ENCODE results near the gene ZC4H2.
"Not testable (repeated sequence)": the region's sequence is repeated elsewhere in the genome, so short reads cannot be mapped to it uniquely, and the experiment has no call there.

Gene ZC4H2, protein sequence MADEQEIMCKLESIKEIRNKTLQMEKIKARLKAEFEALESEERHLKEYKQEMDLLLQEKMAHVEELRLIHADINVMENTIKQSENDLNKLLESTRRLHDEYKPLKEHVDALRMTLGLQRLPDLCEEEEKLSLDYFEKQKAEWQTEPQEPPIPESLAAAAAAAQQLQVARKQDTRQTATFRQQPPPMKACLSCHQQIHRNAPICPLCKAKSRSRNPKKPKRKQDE

DNA sequence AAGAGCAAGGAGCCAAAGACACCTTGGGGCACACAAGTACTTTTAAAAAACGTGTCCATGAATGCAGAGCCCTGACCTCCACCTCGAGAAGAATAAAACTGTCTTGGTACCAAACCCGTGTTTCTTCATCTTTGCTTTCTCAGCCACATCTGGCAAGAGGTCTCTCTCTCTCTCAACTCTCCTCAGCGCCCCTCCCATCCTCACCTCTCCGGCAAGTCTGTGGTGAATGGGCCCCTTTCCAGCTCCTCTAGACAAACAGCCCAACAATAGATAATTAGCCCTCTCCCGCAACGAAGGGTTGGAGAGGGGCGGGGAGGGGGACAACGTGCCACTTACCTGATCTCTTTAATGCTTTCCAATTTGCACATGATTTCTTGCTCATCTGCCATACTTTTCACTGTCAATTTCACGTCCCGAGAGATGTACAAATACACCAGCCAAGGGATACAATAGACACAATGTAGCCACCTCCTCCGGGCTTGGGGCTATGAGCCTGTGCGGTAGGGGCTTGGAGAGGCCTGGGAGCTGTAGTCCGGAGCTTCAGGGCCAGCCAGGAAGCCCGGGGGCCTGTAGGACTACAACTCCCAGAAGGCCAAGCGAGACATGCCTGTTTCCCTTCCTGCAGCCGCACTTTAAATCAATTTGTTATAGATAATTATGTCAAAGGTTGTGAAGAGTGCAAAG, at the start of gene ZC4H2:
Gene ZC4H2, minus strand, starts transcription at position 462 of the 684 bp plus-strand sequence. Its CDS starts 73 bp downstream, at position 389.
- peak within 1 kb of the TSS; percentile 32 to 37 for H3K9ac ChIP-seq (ENCODE audit: low read depth in 1 of 2, low read length in 2 of 2)
- no peaks in the 10 kb centered on the region for H3K9me3 ChIP-seq (ENCODE audit: control insufficient read depth in 1 of 2, low read length in 2 of 2)
- H3K27me3 ChIP-seq (ENCODE audit: control insufficient read depth in 1 of 2, insufficient read depth in 2 of 2, low read length in 2 of 2) = no peaks in the 10 kb centered on the region
- H3K4me3 ChIP-seq (ENCODE audit: low read depth in 1 of 2, low read length in 2 of 2) = peak within 1 kb of the TSS; percentile 81 to 84
- H3K36me3 ChIP-seq (ENCODE audit: control insufficient read depth in 1 of 2, insufficient read depth in 2 of 2, low read length in 2 of 2) = no peaks in the 10 kb centered on the region
- H3K27ac ChIP-seq (ENCODE audit: low read depth, low read length) = no peak within 1 kb of the TSS
- H3K4me1 ChIP-seq (ENCODE audit: control insufficient read depth in 1 of 2, insufficient read depth in 2 of 2, low read length in 2 of 2) = no peaks in the 10 kb centered on the region

GRCh38 chrX:65017451-65017850, 41.2 kb upstream of the ZC4H2 start:
- Histone ChIP-seq H3K9me3 (ENCODE audit: control insufficient read depth in 1 of 2, low read length in 2 of 2) (no peaks in the 10 kb centered on the region), H3K4me1 (ENCODE audit: control insufficient read depth in 1 of 2, insufficient read depth in 2 of 2, low read length in 2 of 2) (no peaks in the 10 kb centered on the region), H3K27ac (ENCODE audit: low read depth, low read length) (no peak overlapping the region), H3K27me3 (ENCODE audit: control insufficient read depth in 1 of 2, insufficient read depth in 2 of 2, low read length in 2 of 2) (no peaks in the 10 kb centered on the region), H3K4me3 (ENCODE audit: low read depth in 1 of 2, low read length in 2 of 2) (no peak overlapping the region), H3K36me3 (ENCODE audit: control insufficient read depth in 1 of 2, insufficient read depth in 2 of 2, low read length in 2 of 2) (no peaks in the 10 kb centered on the region), H3K9ac (ENCODE audit: low read depth in 1 of 2, low read length in 2 of 2) (no peak overlapping the region)

GRCh38 chrX:65014230-65014629, 38.0 kb upstream of the ZC4H2 start:
- no peak overlapping the region for H3K27ac ChIP-seq (ENCODE audit: low read depth, low read length)
- H3K9me3 ChIP-seq (ENCODE audit: control insufficient read depth in 1 of 2, low read length in 2 of 2) = no peaks in the 10 kb centered on the region
- no peak overlapping the region for H3K4me3 ChIP-seq (ENCODE audit: low read depth in 1 of 2, low read length in 2 of 2)
- H3K4me1 ChIP-seq (ENCODE audit: control insufficient read depth in 1 of 2, insufficient read depth in 2 of 2, low read length in 2 of 2) = no peaks in the 10 kb centered on the region
- no peak overlapping the region for H3K9ac ChIP-seq (ENCODE audit: low read depth in 1 of 2, low read length in 2 of 2)
- H3K36me3 ChIP-seq (ENCODE audit: control insufficient read depth in 1 of 2, insufficient read depth in 2 of 2, low read length in 2 of 2) = no peaks in the 10 kb centered on the region
- no peaks in the 10 kb centered on the region for H3K27me3 ChIP-seq (ENCODE audit: control insufficient read depth in 1 of 2, insufficient read depth in 2 of 2, low read length in 2 of 2)

- H3K36me3 ChIP-seq (ENCODE audit: control insufficient read depth in 1 of 2, insufficient read depth in 2 of 2, low read length in 2 of 2) = no peaks in the 10 kb centered on the region
- H3K4me3 ChIP-seq (ENCODE audit: low read depth in 1 of 2, low read length in 2 of 2) = no peak overlapping the region
- no peaks in the 10 kb centered on the region for H3K9me3 ChIP-seq (ENCODE audit: control insufficient read depth in 1 of 2, low read length in 2 of 2)
- no peak overlapping the region for H3K27ac ChIP-seq (ENCODE audit: low read depth, low read length)
- no peaks in the 10 kb centered on the region for H3K27me3 ChIP-seq (ENCODE audit: control insufficient read depth in 1 of 2, insufficient read depth in 2 of 2, low read length in 2 of 2)
- H3K4me1 ChIP-seq (ENCODE audit: control insufficient read depth in 1 of 2, insufficient read depth in 2 of 2, low read length in 2 of 2) = no peaks in the 10 kb centered on the region
- no peak overlapping the region for H3K9ac ChIP-seq (ENCODE audit: low read depth in 1 of 2, low read length in 2 of 2)
Measured at GRCh38 chrX:65009459-65009858, 33.2 kb upstream of the ZC4H2 start.

GRCh38 chrX:65002208-65002607, 26.0 kb upstream of the ZC4H2 start:
- not testable (repeated sequence) for H3K9me3 ChIP-seq (ENCODE audit: control insufficient read depth in 1 of 2, low read length in 2 of 2); H3K4me1 ChIP-seq (ENCODE audit: control insufficient read depth in 1 of 2, insufficient read depth in 2 of 2, low read length in 2 of 2); H3K36me3 ChIP-seq (ENCODE audit: control insufficient read depth in 1 of 2, insufficient read depth in 2 of 2, low read length in 2 of 2); H3K4me3 ChIP-seq (ENCODE audit: low read depth in 1 of 2, low read length in 2 of 2); H3K27me3 ChIP-seq (ENCODE audit: control insufficient read depth in 1 of 2, insufficient read depth in 2 of 2, low read length in 2 of 2); H3K9ac ChIP-seq (ENCODE audit: low read depth in 1 of 2, low read length in 2 of 2); H3K27ac ChIP-seq (ENCODE audit: low read depth, low read length)

DNA sequence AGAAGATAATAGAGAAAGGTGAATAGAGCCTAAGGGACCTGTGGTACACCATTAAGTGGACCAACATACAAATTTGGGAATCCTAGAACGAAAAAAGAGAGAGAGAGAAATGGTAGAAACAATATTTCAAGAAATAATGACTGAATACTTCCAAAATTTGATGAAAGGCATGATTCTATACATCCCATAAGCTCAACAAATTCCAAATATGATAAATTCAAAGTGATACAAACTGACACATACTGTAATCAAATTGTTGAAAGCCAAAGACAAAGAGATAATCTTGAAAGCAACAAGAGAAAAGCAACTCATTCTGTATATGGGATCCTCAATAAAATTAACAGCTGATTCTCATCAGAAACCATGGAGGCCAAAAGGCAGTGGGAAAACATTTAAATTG, 20.6 kb upstream of the ZC4H2 start:
- Histone ChIP-seq H3K4me1 (ENCODE audit: control insufficient read depth in 1 of 2, insufficient read depth in 2 of 2, low read length in 2 of 2) (no peaks in the 10 kb centered on the region), H3K27me3 (ENCODE audit: control insufficient read depth in 1 of 2, insufficient read depth in 2 of 2, low read length in 2 of 2) (no peaks in the 10 kb centered on the region), H3K9ac (ENCODE audit: low read depth in 1 of 2, low read length in 2 of 2) (no peak overlapping the region)

GRCh38 chrX:64994131-64994798, 18.0 kb upstream of the ZC4H2 start:
- Histone ChIP-seq H3K36me3 (ENCODE audit: control insufficient read depth in 1 of 2, insufficient read depth in 2 of 2, low read length in 2 of 2) (no peaks in the 10 kb centered on the region), H3K4me1 (ENCODE audit: control insufficient read depth in 1 of 2, insufficient read depth in 2 of 2, low read length in 2 of 2) (no peaks in the 10 kb centered on the region), H3K27ac (ENCODE audit: low read depth, low read length) (no peak overlapping the region), H3K27me3 (ENCODE audit: control insufficient read depth in 1 of 2, insufficient read depth in 2 of 2, low read length in 2 of 2) (no peaks in the 10 kb centered on the region), H3K9ac (ENCODE audit: low read depth in 1 of 2, low read length in 2 of 2) (no peak overlapping the region), H3K9me3 (ENCODE audit: control insufficient read depth in 1 of 2, low read length in 2 of 2) (no peaks in the 10 kb centered on the region), H3K4me3 (ENCODE audit: low read depth in 1 of 2, low read length in 2 of 2) (no peak overlapping the region)

More for the DNA sequence above, 20.6 kb upstream of the ZC4H2 start:
- Histone ChIP-seq H3K27ac (ENCODE audit: low read depth, low read length) (no peak overlapping the region), H3K9me3 (ENCODE audit: control insufficient read depth in 1 of 2, low read length in 2 of 2) (no peaks in the 10 kb centered on the region), H3K4me3 (ENCODE audit: low read depth in 1 of 2, low read length in 2 of 2) (no peak overlapping the region), H3K36me3 (ENCODE audit: control insufficient read depth in 1 of 2, insufficient read depth in 2 of 2, low read length in 2 of 2) (no peaks in the 10 kb centered on the region)

- Histone ChIP-seq H3K27me3 (ENCODE audit: control insufficient read depth in 1 of 2, insufficient read depth in 2 of 2, low read length in 2 of 2) (no peaks in the 10 kb centered on the region), H3K9me3 (ENCODE audit: control insufficient read depth in 1 of 2, low read length in 2 of 2) (no peaks in the 10 kb centered on the region), H3K36me3 (ENCODE audit: control insufficient read depth in 1 of 2, insufficient read depth in 2 of 2, low read length in 2 of 2) (no peaks in the 10 kb centered on the region), H3K9ac (ENCODE audit: low read depth in 1 of 2, low read length in 2 of 2) (no peak overlapping the region), H3K27ac (ENCODE audit: low read depth, low read length) (no peak overlapping the region), H3K4me1 (ENCODE audit: control insufficient read depth in 1 of 2, insufficient read depth in 2 of 2, low read length in 2 of 2) (no peaks in the 10 kb centered on the region), H3K4me3 (ENCODE audit: low read depth in 1 of 2, low read length in 2 of 2) (no peak overlapping the region)
Measured at GRCh38 chrX:64977830-64978229, 1.6 kb upstream of the ZC4H2 start.

GRCh38 chrX:64977051-64977450, 801 bp upstream of the ZC4H2 start:
- H3K27ac ChIP-seq (ENCODE audit: low read depth, low read length) = no peak overlapping the region
- peak overlapping the region in 1 of 2 donors; percentile 84 for H3K4me3 ChIP-seq (ENCODE audit: low read depth in 1 of 2, low read length in 2 of 2)
- H3K36me3 ChIP-seq (ENCODE audit: control insufficient read depth in 1 of 2, insufficient read depth in 2 of 2, low read length in 2 of 2) = no peaks in the 10 kb centered on the region
- H3K9ac ChIP-seq (ENCODE audit: low read depth in 1 of 2, low read length in 2 of 2) = no peak overlapping the region
- no peaks in the 10 kb centered on the region for H3K9me3 ChIP-seq (ENCODE audit: control insufficient read depth in 1 of 2, low read length in 2 of 2)
- no peaks in the 10 kb centered on the region for H3K4me1 ChIP-seq (ENCODE audit: control insufficient read depth in 1 of 2, insufficient read depth in 2 of 2, low read length in 2 of 2)
- no peaks in the 10 kb centered on the region for H3K27me3 ChIP-seq (ENCODE audit: control insufficient read depth in 1 of 2, insufficient read depth in 2 of 2, low read length in 2 of 2)

DNA sequence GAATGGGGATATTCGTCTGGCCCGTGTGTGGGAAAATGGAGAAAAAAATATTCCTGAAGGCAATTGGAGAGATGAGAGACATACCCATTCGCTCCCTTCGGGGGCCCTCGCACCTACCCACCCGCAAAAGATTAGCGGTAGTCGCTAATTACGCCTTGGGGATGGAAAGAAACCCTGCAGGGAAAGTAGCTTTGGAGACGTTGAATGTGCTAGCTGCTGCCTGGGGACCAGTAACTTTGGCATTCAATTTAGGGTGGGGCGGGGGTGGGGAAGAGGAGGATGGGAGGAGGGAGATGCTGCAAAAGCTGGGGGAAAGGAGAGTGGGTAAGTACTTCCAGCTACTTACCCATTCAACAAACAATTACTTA, 407 bp upstream of the ZC4H2 start:
- peak overlapping the region; percentile 81 to 84 for H3K4me3 ChIP-seq (ENCODE audit: low read depth in 1 of 2, low read length in 2 of 2)
- no peak overlapping the region for H3K27ac ChIP-seq (ENCODE audit: low read depth, low read length)
- no peak overlapping the region for H3K9ac ChIP-seq (ENCODE audit: low read depth in 1 of 2, low read length in 2 of 2)
- H3K36me3 ChIP-seq (ENCODE audit: control insufficient read depth in 1 of 2, insufficient read depth in 2 of 2, low read length in 2 of 2) = no peaks in the 10 kb centered on the region
- H3K4me1 ChIP-seq (ENCODE audit: control insufficient read depth in 1 of 2, insufficient read depth in 2 of 2, low read length in 2 of 2) = no peaks in the 10 kb centered on the region
- H3K27me3 ChIP-seq (ENCODE audit: control insufficient read depth in 1 of 2, insufficient read depth in 2 of 2, low read length in 2 of 2) = no peaks in the 10 kb centered on the region
- H3K9me3 ChIP-seq (ENCODE audit: control insufficient read depth in 1 of 2, low read length in 2 of 2) = no peaks in the 10 kb centered on the region

All from duodenal mucosa (tissue), 2 donors.